GM12878 (cell line): Measurements from ENCODE around the gene MLEC. TPM values are rescaled to one million over a fixed set of nuclear protein-coding genes. Genes with fewer than 3 reads are reported as not detected.

Experiments used
- ATAC-seq: fragments of 200-7000 bp; cut with Tn5 transposase; 3 replicates; pipeline ENCODE4 v1.9.1; 2020; ENCODE audit warnings: mild to moderate bottlenecking, moderate library complexity
- BruUV-seq: library from RNA; stranded (reverse); fragments of 400-500 nt; replicated peaks from 2 replicates; lab custom pipeline; 2021; lab: Mats Ljungman, UMichigan
- CTCF ChIA-PET: fragments of 300-600 bp; sonication (Branson Sonifier 250); formaldehyde crosslinking; extraction: SDS; loops from one replicate; lab custom pipeline; 2021; ENCODE audit warnings: inconsistent platforms; lab: Yijun Ruan, JAX
- POLR2A ChIA-PET: fragments of 350-600 bp; formaldehyde crosslinking; extraction: SDS; loops from one replicate; lab custom pipeline; 2021; ENCODE audit warnings: inconsistent platforms; lab: Charles Lee
- RAD21 ChIA-PET: fragments of 300-600 bp; sonication (Branson Sonifier 250); formaldehyde crosslinking; loops from one replicate; lab custom pipeline; 2023; ENCODE audit warnings: antibody characterized with exemption; ENCODE audit not compliant: unreplicated experiment; lab: Charles Lee
- SMC1A ChIA-PET: fragments of 300-600 bp; sonication (Branson Sonifier 250); formaldehyde crosslinking; loops from one replicate; lab custom pipeline; 2023; ENCODE audit not compliant: unreplicated experiment, uncharacterized antibody; lab: Charles Lee
- DNase-seq: peaks from one replicate; pipeline ENCODE4 v3.0.0-alpha.2; 2011; ENCODE audit warnings: low read depth, low spot score
- FAIRE-seq: peaks from 3 replicates; lab custom pipeline; 2011; peaks lifted over from hg19 to GRCh38; lab: Jason Lieb, UNC
- H2AFZ ChIP-seq: 2 replicates; pipeline ENCODE4 v1.6.0; 2011; ENCODE audit warnings: low read depth, low read length, control low read depth; ENCODE audit not compliant: control insufficient read depth
- H3K27ac ChIP-seq: 2 replicates; pipeline ENCODE4 v1.5.1; 2011; ENCODE audit warnings: control low read depth; ENCODE audit not compliant: control insufficient read depth, insufficient read depth
- H3K27me3 ChIP-seq, 2 experiments: replicated peaks in 1 of 2; 2 replicates each; pipeline versions ENCODE4 v1.6.0 to v1.6.1; 2011; ENCODE audit warnings: low read length in 1 of 2; ENCODE audit not compliant: control insufficient read depth in 2 of 2, insufficient read depth in 2 of 2
- H3K36me3 ChIP-seq, 2 experiments: 2 replicates each; pipeline ENCODE4 v1.5.1; 2011; ENCODE audit warnings: low read length in 1 of 2; ENCODE audit not compliant: control insufficient read depth in 2 of 2, insufficient read depth in 2 of 2
- H3K4me1 ChIP-seq: 2 replicates; pipeline ENCODE4 v1.6.1; 2011; ENCODE audit warnings: mild to moderate bottlenecking, low read length, moderate library complexity, mixed read lengths; ENCODE audit not compliant: control insufficient read depth, insufficient read depth
- H3K4me2 ChIP-seq: 2 replicates; pipeline ENCODE4 v1.6.0; 2011; ENCODE audit warnings: control low read depth; ENCODE audit not compliant: control insufficient read depth, insufficient read depth
- H3K4me3 ChIP-seq: fragments of 200-600 bp; sonication (generic); 2 replicates; pipeline ENCODE4 v1.5.1; 2016
- H3K79me2 ChIP-seq: 2 replicates; pipeline ENCODE4 v1.6.0; 2011; ENCODE audit warnings: low read length; ENCODE audit not compliant: control insufficient read depth, insufficient read depth
- H3K9ac ChIP-seq: 2 replicates; pipeline ENCODE4 v1.8.0; 2011; ENCODE audit warnings: low read length, control low read depth, mixed read lengths; ENCODE audit not compliant: control insufficient read depth, insufficient read depth
- H3K9me3 ChIP-seq: replicated peaks from 3 replicates; pipeline ENCODE4 v1.5.1; 2011; ENCODE audit warnings: mild to moderate bottlenecking, low read length; ENCODE audit not compliant: control insufficient read depth, insufficient read depth
- H4K20me1 ChIP-seq: 2 replicates; pipeline ENCODE4 v1.6.0; 2011; ENCODE audit not compliant: control insufficient read depth, insufficient read depth
- BRCA1 ChIP-seq: IDR thresholded peaks from 2 replicates; pipeline ENCODE4 v1.6.1; 2011; ENCODE audit warnings: low read depth, low read length, improper control_type of control experiment
- NR2C2 ChIP-seq: IDR thresholded peaks from 2 replicates; pipeline ENCODE4 v1.6.1; 2011; ENCODE audit warnings: borderline replicate concordance, low read depth; ENCODE audit not compliant: control insufficient read depth, insufficient read length
- POLR2AphosphoS5 ChIP-seq: IDR thresholded peaks from 2 replicates; pipeline ENCODE4 v1.6.1; 2011; ENCODE audit warnings: mild to moderate bottlenecking, low read length, inconsistent platforms
- RBBP5 ChIP-seq: fragments of 200-600 bp; sonication (generic); conservative IDR thresholded peaks from 2 replicates; pipeline ENCODE4 v1.6.1; 2016
- SP1 ChIP-seq: IDR thresholded peaks from one replicate; pipeline ENCODE4 v1.6.1; 2011; ENCODE audit warnings: low read depth, low read length
- SPI1 ChIP-seq: IDR thresholded peaks from 2 replicates; pipeline ENCODE4 v1.6.1; 2011; ENCODE audit warnings: low read depth, mild to moderate bottlenecking, low read length, moderate library complexity, borderline replicate concordance; ENCODE audit not compliant: insufficient read depth
- YY1 ChIP-seq: IDR thresholded peaks from 2 replicates; pipeline ENCODE4 v1.6.1; 2011; ENCODE audit warnings: low read depth, mild to moderate bottlenecking, low read length
- ZBTB11 ChIP-seq: fragments of 450-650 bp; formaldehyde crosslinking; IDR thresholded peaks from 2 replicates; pipeline ENCODE4 v1.5.0; 2022; ENCODE audit warnings: mild to moderate bottlenecking, missing genetic modification characterization
- WGBS: methylation state at CpG from one replicate; pipeline ENCODE4 v1.1.6; 2016; ENCODE audit warnings: low lambda C conversion rate; ENCODE audit not compliant: insufficient replicate concordance, insufficient coverage; ENCODE audit errors: missing lambda C conversion rate; 5-methylcytosine and 5-hydroxymethylcytosine counted together
- in situ Hi-C: fragments of 300-500 bp; cut with MboI; formaldehyde crosslinking; loops from 9 replicates; pipeline ENCODE4 v1.14.3; 2018; ENCODE audit warnings: mixed read lengths
- intact Hi-C: fragments of 100-400 bp; cut with micrococcal nuclease; formaldehyde crosslinking; loops from one replicate; pipeline ENCODE4 v1.14.2; 2022; ENCODE audit not compliant: unreplicated experiment
- polyA plus RNA-seq, 11 experiments: library from polyadenylated mRNA; depleted of rRNA in 4 of 11; unstranded in 6 of 11; stranded (reverse) in 5 of 11; fragments of >200 nt; fragmentation: Nextera tagmentation in 4 of 11; fragmentation: Illumina TruSeq in 1 of 11; extraction: Ambion mirVana in 4 of 11; extraction: Trizol in 1 of 11; gene quantifications; 1 replicate in 1 of 11; 2 replicates in 10 of 11; pipeline versions ENCODE4 v1.2.1 to v1.2.3, GENCODE V29; 2011 to 2016; ENCODE audit warnings: inconsistent platforms in 2 of 11, missing spikeins in 2 of 11, low read depth in 1 of 11
- total RNA-seq, 4 experiments: library from RNA; depleted of rRNA in 3 of 4; stranded (reverse); fragments of >200 nt in 3 of 4; fragmentation: Illumina TruSeq in 1 of 4; extraction: Trizol in 1 of 4; gene quantifications; 2 replicates each; pipeline versions ENCODE4 v1.2.1 to v1.2.3, GENCODE V29; 2013 to 2021

The MLEC gene
- total and polyA plus RNA-seq, 10 of the 15 experiments (the other 5 are each of a cell fraction or from before 2014, with no cell fraction given) = 26.7 to 172 (median 103) TPM

GRCh38 chr12:120653611-120654010, 33.3 kb upstream of the MLEC start (continued):
- TF ChIP-seq ZBTB11 (CRISPR knock-in tag) (no peak), BRCA1 (no peak), POLR2AphosphoS5 (no peak), YY1 (no peak), SP1 (no peak)

- Histone ChIP-seq H2AFZ (no peak overlapping the region), H3K4me1 (peaks cover 3% of the 10 kb centered on the region; the same call in 1 of the 2 replicates), H3K27me3 (no peaks in the 10 kb centered on the region), H3K4me2 (no peak overlapping the region), H3K79me2 (no peaks in the 10 kb centered on the region), H3K9ac (no peak overlapping the region), H3K4me3 (no peak overlapping the region), H3K27ac (no peak overlapping the region), H4K20me1 (no peaks in the 10 kb centered on the region), H3K9me3 (no peaks in the 10 kb centered on the region), H3K36me3 (no peaks in the 10 kb centered on the region)
- no peak for DNase-seq
- no peak for ATAC-seq
- BruUV-seq = no TSS peak
- ChIA-PET SMC1A (interaction anchor here (1.2 kb wide), 2 partner anchors 9 to 24 kb away, joined by 4 read pairs; no protein-coding TSS in a partner anchor), POLR2A (interaction anchor here (0.5 to 0.6 kb wide), 2 partner anchors 9 to 411 kb away, joined by 3 read pairs; no protein-coding TSS in a partner anchor), CTCF (interaction anchor here (0.6 to 9.9 kb wide), 2 partner anchors 12 to 28 kb away, joined by 3 to 184 read pairs; no protein-coding TSS in a partner anchor), RAD21 (interaction anchor here (1.0 to 1.7 kb wide), 2 partner anchors 35 to 317 kb away, joined by 3 read pairs; no protein-coding TSS in a partner anchor)
- 87% methylated on average over 10 of the region's 10 CpGs for WGBS
- intact Hi-C loops (no loop called here), in situ Hi-C loops (no loop called here)
- FAIRE-seq = no peak
- TF ChIP-seq SPI1 = no peak
- no peak for TF ChIP-seq NR2C2
- no peak for TF ChIP-seq RBBP5
Measured at GRCh38 chr12:120654656-120655055, 32.3 kb upstream of the MLEC start.
